ENCODE data around the gene FAM193B. TPM values are rescaled to one million over a fixed set of nuclear protein-coding genes. Genes with fewer than 3 reads are reported as not detected.
A peak's percentile ranks its signal among the peaks of the same experiment; 100 is the strongest.

The FAM193B gene
- polyA plus RNA-seq, 1 of the 3 experiments (the other 2 are of a cell fraction): 48.1 TPM

DNA sequence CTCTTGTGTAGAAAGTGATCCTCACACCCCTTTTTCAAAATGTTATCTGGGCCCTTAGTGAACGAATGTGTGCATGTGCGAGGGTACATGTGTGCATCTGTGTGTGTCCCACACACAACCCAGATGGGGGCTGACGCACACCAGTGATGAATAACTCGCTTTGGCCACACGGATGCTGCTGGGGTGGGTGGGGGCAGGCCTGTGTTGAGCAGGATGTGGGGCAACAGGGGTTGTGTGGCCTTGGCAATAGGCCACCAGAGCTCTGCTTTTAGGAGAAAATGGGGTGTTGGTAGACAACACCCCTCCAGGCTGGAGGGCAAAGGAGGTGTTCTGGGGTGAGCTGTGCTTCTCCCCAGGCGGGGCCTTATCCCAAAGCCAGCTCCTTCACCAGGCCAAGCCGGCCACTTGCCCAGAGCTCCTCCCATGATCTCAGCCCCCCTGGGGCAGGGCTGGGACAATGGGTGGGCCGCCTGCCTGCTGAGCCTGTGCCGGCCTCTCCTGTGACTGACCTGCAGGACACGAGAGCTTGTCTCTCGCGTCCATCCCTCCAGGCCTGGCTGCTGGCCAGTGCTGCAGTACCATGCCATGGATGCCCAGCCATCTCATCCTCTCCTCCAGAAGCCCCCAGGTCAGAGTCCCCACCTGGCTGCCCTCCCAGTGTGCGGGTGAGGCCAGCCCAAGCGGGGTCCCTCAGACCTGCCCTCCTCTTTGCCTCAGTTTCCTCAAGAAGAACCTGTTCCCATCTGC, 82.6 kb downstream of the FAM193B start:
- Histone ChIP-seq H3K4me3 (ENCODE audit: low read depth in 2 of 2, low read length in 1 of 2) (peak overlapping the region; percentile 96), H3K4me1 (ENCODE audit: control insufficient read depth in 1 of 2, insufficient read depth in 2 of 2, low read depth in 1 of 2, low read length in 1 of 2) (peaks cover 35 to 64% of the 10 kb centered on the region in 2 experiments; a peak in 3 of 4 replicates), H3K27me3 (ENCODE audit: insufficient read depth) (no peaks in the 10 kb centered on the region), H3K4me2 (peak overlapping the region; percentile 100), H3K9me3 (no peaks in the 10 kb centered on the region), H2AFZ (ENCODE audit: low read depth) (no peak overlapping the region), H3K9ac (peak overlapping the region; percentile 81), H3F3A (replicated peaks; ENCODE audit: insufficient read depth) (peaks cover 23% of the 10 kb centered on the region), H4K20me1 (ENCODE audit: insufficient read depth) (peaks cover 55% of the 10 kb centered on the region), H3K79me2 (ENCODE audit: insufficient read depth) (peaks cover 55% of the 10 kb centered on the region), H3K9me2 (no peaks in the 10 kb centered on the region), H3K36me3 (replicated peaks in 1 of 2; ENCODE audit: control insufficient read depth in 1 of 2, insufficient read depth in 2 of 2, low read length in 1 of 2) (peaks cover 12 to 32% of the 10 kb centered on the region in 2 experiments), H3K27ac (ENCODE audit: low read depth in 2 of 2, low read length in 1 of 2) (peak overlapping the region; percentile 52 to 92; a peak in 3 of 4 replicates)
- DNase-seq: peak; percentile 73
- ChIA-PET CTCF (interaction anchor here (1.0 to 20.3 kb wide), 12 partner anchors 10 to 101 kb away, joined by 3 to 215 read pairs (median 7); partner anchors contain the start of gene PDLIM7), POLR2A (interaction anchor here (1.1 to 4.6 kb wide), 9 partner anchors 8 to 29 kb away, joined by 3 to 43 read pairs (median 10); partner anchors contain the start of gene PDLIM7)
- no peak for TF ChIP-seq MAX (IDR thresholded peaks at IDR 0.05; ENCODE audit: low read depth)
- TF ChIP-seq EZH2phosphoT487 (IDR thresholded peaks at IDR 0.05; ENCODE audit: borderline replicate concordance, low read depth): no peak
- TF ChIP-seq, protein P1, sequence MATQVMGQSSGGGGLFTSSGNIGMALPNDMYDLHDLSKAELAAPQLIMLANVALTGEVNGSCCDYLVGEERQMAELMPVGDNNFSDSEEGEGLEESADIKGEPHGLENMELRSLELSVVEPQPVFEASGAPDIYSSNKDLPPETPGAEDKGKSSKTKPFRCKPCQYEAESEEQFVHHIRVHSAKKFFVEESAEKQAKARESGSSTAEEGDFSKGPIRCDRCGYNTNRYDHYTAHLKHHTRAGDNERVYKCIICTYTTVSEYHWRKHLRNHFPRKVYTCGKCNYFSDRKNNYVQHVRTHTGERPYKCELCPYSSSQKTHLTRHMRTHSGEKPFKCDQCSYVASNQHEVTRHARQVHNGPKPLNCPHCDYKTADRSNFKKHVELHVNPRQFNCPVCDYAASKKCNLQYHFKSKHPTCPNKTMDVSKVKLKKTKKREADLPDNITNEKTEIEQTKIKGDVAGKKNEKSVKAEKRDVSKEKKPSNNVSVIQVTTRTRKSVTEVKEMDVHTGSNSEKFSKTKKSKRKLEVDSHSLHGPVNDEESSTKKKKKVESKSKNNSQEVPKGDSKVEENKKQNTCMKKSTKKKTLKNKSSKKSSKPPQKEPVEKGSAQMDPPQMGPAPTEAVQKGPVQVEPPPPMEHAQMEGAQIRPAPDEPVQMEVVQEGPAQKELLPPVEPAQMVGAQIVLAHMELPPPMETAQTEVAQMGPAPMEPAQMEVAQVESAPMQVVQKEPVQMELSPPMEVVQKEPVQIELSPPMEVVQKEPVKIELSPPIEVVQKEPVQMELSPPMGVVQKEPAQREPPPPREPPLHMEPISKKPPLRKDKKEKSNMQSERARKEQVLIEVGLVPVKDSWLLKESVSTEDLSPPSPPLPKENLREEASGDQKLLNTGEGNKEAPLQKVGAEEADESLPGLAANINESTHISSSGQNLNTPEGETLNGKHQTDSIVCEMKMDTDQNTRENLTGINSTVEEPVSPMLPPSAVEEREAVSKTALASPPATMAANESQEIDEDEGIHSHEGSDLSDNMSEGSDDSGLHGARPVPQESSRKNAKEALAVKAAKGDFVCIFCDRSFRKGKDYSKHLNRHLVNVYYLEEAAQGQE (IDR thresholded peaks at IDR 0.05; ENCODE audit: low read depth, low read length): no peak
- 52% methylated on average over 9 of the region's 14 CpGs for WGBS (ENCODE audit: low lambda C conversion rate)

DNA sequence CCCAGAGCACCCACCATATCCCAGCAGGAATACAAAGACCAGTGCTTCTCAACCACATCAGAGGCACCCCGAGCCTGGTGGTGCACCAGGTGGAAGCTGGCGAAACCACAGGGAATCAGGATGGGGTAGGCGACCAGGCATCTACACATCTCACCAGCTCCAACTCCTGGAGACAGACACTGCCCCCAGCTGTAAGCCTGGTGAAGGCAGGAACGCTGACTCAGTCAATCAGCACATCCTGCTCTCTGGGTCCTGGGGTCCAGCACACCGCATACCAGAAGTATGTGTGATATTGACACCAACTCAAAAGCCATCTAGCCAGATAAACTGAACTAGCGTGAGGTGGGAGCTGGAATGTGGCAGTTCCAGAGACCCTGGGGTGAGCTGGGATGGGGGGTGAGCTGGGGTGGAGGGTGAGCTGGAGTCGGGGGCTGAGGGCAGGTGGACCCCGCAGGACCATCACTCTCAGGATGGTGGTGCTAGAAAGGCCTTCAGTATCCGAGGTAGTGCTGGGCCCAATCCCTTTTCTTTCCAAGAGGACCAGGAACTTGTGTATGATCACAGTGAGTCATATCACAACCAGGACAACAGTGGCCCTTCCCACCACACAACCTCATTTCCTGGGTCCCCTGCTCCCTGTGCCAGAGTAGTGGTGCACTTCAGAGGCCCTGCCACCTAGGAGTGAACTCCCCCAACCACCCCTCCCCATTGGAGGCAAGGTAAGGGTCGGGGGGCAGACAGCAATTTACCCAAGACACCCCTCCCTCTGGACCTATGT, 83.4 kb downstream of the FAM193B start:
- Histone ChIP-seq H3K36me3 (replicated peaks in 1 of 2; ENCODE audit: control insufficient read depth in 1 of 2, insufficient read depth in 2 of 2, low read length in 1 of 2) (peaks cover 20 to 40% of the 10 kb centered on the region in 2 experiments), H3F3A (replicated peaks; ENCODE audit: insufficient read depth) (peaks cover 19% of the 10 kb centered on the region), H3K9ac (peak overlapping the region; percentile 81; the same call in 1 of the 2 replicates), H3K79me2 (ENCODE audit: insufficient read depth) (peaks cover 63% of the 10 kb centered on the region), H3K27me3 (ENCODE audit: insufficient read depth) (no peaks in the 10 kb centered on the region), H3K4me2 (peak overlapping the region; percentile 100), H3K27ac (ENCODE audit: low read depth in 2 of 2, low read length in 1 of 2) (peak overlapping the region; percentile 38 to 53; a peak in 3 of 4 replicates), H3K4me3 (ENCODE audit: low read depth in 2 of 2, low read length in 1 of 2) (peak overlapping the region; percentile 96), H3K4me1 (ENCODE audit: control insufficient read depth in 1 of 2, insufficient read depth in 2 of 2, low read depth in 1 of 2, low read length in 1 of 2) (peaks cover 35 to 57% of the 10 kb centered on the region in 2 experiments; a peak in 3 of 4 replicates), H3K9me2 (no peaks in the 10 kb centered on the region), H4K20me1 (ENCODE audit: insufficient read depth) (peaks cover 60% of the 10 kb centered on the region), H2AFZ (ENCODE audit: low read depth) (no peak overlapping the region), H3K9me3 (no peaks in the 10 kb centered on the region)
- ChIA-PET POLR2A (interaction anchor here (1.1 to 4.6 kb wide), 10 partner anchors 8 to 30 kb away, joined by 3 to 43 read pairs (median 10); partner anchors contain the start of gene PDLIM7), CTCF (interaction anchor here (1.0 to 20.3 kb wide), 7 partner anchors 15 to 357 kb away, joined by 3 to 215 read pairs (median 12); partner anchors contain the start of gene PDLIM7)
- DNase-seq: no peak
- 81% methylated on average over 5 of the region's 10 CpGs for WGBS (ENCODE audit: low lambda C conversion rate)
- TF ChIP-seq MAX (IDR thresholded peaks at IDR 0.05; ENCODE audit: low read depth): no peak
- TF ChIP-seq SIN3A (IDR thresholded peaks at IDR 0.05; ENCODE audit: borderline replicate concordance, low read depth, low read length): no peak
- no peak for TF ChIP-seq GATA2 (CRISPR knock-in tag; IDR thresholded peaks at IDR 0.05)
- no peak for TF ChIP-seq NRF1 (IDR thresholded peaks at IDR 0.05; ENCODE audit: low read depth, low read length)
- TF ChIP-seq, protein P1 (IDR thresholded peaks at IDR 0.05; ENCODE audit: low read depth, low read length): no peak
- TF ChIP-seq FOXM1 (IDR thresholded peaks at IDR 0.05; ENCODE audit: low read depth): no peak
- no peak for TF ChIP-seq CHD2 (IDR thresholded peaks at IDR 0.05; ENCODE audit: low read length, partially characterized antibody)
- TF ChIP-seq JUND (IDR thresholded peaks at IDR 0.05): no peak
- TF ChIP-seq MXI1 (IDR thresholded peaks at IDR 0.05; ENCODE audit: low read depth, low read length): no peak
- TF ChIP-seq, protein P2, sequence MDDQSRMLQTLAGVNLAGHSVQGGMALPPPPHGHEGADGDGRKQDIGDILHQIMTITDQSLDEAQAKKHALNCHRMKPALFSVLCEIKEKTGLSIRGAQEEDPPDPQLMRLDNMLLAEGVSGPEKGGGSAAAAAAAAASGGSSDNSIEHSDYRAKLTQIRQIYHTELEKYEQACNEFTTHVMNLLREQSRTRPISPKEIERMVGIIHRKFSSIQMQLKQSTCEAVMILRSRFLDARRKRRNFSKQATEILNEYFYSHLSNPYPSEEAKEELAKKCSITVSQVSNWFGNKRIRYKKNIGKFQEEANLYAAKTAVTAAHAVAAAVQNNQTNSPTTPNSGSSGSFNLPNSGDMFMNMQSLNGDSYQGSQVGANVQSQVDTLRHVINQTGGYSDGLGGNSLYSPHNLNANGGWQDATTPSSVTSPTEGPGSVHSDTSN (IDR thresholded peaks at IDR 0.05): no peak
- no peak for TF ChIP-seq RXRA (IDR thresholded peaks at IDR 0.05; ENCODE audit: borderline replicate concordance, low read depth)
- no peak for TF ChIP-seq GABPA (IDR thresholded peaks at IDR 0.05; ENCODE audit: low read depth)
